ENCODE results near the gene XPC.

GRCh38 chr3:14161282-14161681 is 17.1 kb downstream of the XPC start:
- TF ChIP-seq CTCF (IDR thresholded peaks at IDR 0.05) = no peak
- TF ChIP-seq GABPA (IDR thresholded peaks at IDR 0.05; ENCODE audit: low read depth) = no peak
- no peak for TF ChIP-seq RCOR1 (IDR thresholded peaks at IDR 0.05; ENCODE audit: low read length)

Measured in SK-N-SH (cell line).